Forelimb muscle (tissue), 1 donor: ENCODE measurements around the gene STYX. TPM values are rescaled to one million over a fixed set of nuclear protein-coding genes. Genes with fewer than 3 reads are reported as not detected.
A peak's percentile ranks its signal among the peaks of the same experiment; 100 is the strongest.

Source experiments
- DNase-seq: peaks from one replicate; pipeline ENCODE4 v3.0.0-alpha.2; 2013; ENCODE audit warnings: low read depth
- polyA plus RNA-seq: library from polyadenylated mRNA; unstranded; fragments of 120-200 nt; gene quantifications from one replicate; pipeline ENCODE4 v1.2.1, GENCODE V29; 2013; ENCODE audit not compliant: insufficient read length

The STYX gene, protein sequence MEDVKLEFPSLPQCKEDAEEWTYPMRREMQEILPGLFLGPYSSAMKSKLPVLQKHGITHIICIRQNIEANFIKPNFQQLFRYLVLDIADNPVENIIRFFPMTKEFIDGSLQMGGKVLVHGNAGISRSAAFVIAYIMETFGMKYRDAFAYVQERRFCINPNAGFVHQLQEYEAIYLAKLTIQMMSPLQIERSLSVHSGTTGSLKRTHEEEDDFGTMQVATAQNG
- 14.2 TPM for polyA plus RNA-seq

DNA sequence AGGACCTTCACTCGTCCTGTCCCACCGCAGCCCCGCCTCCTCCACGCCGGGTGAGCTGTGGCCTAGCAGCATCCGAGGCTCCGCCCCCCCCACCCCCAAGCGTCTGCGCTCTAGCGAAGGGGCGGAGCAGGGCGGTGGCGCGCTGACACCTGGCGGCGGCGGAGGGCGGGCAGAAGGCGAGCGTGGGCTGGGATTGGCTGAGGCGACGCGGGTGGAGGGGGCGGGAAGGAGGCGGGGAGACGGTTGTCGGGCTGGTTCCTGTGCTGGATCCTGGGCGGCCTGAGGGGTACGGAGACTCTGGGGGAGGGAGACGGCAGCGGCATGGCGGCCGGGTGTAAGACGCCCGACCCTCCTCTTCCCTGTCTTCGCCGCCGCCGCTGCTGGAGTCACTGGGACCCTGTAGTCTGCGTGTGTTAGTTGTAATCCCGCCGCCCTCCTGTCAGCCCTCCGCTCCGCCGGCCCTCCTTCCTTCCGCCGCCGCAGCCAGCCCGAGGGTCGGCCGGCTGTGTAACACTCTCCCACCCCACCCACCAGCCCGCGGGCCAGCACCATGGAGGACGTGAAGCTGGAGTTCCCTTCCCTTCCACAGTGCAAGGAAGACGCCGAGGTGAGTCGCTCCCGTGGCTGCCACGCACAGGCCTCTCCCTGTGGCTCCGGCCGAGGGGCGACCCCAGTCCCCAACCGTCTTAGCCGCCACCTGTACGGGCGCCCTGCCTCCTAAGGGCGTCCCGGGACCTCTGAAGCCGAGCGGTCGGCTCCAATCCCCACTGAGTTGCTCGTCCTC is at the start of gene STYX:
Gene STYX, plus strand, starts transcription at position 242 of the 784 bp plus-strand sequence. Its CDS starts 309 bp downstream, at position 551.
- peak; percentile 79 for DNase-seq

DNA sequence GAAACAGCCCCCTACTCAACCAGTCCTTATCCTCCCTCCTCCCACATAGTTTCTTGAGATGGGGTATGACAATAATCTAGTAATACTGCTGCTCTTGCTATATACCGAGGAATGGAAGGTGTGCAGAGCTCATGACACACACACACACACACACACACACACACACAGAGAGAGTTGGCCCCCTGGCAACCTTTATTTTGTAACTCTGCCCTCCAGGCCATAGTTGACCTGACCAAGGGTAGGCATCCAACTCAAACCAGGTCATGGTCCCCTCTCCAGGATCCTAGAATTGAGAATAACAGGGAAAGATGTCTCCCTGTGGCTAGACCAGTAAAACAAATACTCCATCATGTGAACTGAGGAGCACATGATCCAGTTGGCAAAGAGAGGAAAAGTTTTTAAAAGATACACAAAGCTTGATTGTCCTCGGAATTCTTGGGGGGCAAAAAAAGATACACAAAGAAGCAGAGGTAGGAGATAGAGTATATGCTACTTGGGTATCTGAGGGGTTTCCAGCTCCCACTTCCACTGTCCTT is 45.9 kb upstream of the STYX start:
- no peak for DNase-seq

DNA sequence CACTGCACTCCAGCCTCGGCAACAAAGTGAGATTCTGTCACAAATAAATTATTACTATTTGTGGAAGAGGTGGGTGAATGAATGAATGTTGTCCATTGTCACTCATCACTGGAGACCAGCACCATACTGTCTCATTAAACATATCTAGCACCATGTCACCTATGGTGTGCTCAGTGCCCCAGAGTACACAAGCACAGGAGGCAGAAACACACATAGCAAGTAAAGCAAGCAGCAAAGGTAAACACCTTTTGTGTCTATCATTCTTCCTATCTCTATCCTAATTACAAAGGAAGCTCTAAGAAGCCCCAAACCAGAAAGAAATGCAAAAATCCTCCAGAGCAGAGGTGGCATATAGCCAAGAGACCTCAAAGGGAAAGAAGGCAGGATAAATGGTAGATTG is 43.8 kb upstream of the STYX start:
- no peak for DNase-seq

DNA sequence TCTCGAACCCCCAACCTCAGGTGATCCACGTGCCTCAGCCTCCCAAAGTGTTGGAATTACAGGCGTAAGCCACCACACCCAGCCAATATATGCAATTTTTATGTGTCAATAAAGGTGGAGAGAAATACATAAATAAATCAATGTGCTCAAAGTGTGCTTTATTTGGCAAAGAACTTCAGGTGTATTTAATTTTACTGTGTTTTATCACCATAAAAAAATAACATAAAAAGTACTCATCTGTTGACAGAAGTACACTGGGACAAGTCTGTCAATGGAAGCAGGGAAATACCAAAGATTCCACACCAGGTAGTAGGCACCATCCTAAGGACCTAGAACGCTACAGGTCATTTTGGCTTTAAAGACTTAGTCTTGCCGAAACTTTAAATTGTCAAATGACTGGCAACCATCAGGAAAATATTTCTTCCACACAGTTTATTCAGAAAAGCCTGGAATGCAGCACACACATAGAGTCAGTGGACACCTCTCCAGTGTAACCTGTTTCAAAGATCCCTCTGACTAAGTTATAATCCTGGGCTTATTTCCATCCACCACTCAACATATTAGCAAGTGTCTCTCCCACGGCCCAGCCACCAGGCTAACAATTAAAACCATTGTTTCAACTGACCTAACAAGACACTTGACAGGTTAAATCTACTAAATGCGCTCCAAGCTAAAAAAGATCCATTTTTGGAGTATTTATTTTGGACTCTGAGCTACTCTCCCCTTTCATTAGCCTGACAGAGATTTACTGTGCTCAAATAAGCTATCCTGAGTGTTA is 38.8 kb upstream of the STYX start:
- DNase-seq, result no peak

DNA sequence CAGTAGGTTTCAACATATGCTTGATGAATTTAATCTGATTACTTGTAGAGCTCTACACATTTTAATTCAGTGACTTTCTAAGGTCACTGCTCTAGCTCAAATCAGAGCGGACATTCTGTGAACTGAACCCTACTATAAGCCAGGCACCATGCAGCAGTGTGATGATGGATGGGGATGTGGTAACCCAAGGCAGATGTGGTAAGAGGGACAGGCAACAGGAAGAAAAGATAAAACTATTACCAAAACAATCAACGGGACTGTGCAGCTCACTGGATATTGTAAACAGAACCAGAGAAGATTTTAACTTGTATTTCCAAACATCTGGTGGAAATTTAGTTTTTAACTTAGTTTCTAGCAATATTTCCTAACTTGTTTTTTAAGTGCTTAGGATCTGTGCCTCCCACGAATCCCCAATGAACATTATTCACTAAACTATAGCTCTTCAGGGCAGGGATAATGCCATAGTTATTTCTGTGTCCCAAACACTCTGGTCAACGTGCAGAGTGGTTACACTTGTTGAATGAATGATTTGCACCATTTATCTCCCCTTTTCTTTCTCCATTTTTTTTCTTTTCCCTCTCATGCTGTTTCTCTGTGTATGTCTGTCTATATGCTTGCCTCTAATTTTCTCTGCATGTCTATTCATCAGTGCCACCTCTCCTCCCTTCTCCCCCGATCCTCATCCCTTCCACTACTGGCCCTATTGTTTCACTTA is 37.6 kb upstream of the STYX start:
- no peak for DNase-seq

DNA sequence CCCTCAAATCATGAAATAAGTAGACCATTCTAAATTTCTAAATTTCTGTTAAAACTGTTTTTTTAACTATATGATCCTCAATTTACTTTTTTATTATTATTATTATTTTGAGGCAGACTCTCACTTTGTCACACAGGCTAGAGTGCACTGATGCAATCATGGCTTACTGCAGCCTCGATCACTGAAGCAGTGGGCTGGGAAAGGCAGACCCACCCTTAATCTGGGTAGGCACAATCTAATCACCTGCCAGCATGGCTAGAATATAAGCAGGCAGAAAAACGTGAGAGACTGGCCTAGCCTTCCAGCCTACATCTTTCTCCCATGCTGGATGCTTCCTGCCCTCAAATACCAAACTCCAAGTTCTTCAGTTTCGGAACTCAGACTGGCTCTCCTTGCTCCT is 36.9 kb upstream of the STYX start:
- no peak for DNase-seq

DNA sequence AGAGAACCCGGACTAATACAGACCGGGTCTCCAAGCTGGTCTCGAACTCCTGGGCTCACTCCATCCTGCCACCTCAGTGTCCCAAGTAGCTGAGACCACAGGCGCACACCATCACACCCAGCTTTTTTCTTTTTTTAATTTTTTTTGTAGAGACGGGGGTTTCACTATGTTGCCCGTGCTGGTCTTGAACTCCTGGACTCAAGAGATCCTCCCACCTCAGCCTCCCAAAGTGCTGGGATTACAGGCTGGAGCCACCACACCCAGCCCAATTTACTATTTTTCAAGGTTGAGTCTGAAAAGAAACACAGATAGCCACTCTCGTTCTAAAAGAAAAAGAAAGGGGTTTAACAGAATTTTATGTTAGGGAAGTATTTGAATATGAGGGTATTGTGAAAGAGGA is 36.4 kb upstream of the STYX start:
- no peak for DNase-seq

DNA sequence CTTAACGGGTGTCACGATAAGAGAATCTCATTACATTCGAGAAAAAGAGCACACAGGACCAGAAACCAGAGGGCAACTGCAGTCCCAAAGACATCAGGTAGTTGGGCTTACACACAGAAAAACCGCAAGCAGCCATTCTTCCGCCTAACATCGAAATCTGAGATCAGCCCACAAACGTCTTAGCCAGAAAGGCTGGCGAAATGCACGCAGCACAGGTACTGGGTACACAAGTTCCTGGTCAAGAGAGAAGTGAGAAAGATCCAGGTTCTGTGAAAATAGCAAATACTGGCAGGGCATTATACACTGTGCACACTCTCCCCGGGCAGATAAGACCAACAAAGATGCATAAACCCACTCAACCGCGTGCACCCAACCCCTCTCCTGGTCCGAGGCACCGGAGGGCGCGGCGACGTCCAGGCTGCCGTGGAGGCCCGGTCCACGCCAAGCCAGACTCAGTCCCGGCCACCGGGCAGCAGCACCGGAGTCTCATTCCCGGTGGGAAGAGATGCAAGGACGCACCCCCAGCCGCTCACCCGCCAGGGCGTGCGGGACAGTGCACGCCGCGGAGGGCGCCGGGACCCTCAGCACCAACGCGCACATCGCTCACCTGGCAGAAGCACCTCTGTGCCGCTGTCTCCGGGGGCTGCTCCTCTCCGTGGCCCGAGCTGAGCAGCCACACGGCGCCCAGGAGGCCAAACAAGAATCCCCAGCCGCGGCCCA is 35.0 kb upstream of the STYX start:
- no peak for DNase-seq

DNA sequence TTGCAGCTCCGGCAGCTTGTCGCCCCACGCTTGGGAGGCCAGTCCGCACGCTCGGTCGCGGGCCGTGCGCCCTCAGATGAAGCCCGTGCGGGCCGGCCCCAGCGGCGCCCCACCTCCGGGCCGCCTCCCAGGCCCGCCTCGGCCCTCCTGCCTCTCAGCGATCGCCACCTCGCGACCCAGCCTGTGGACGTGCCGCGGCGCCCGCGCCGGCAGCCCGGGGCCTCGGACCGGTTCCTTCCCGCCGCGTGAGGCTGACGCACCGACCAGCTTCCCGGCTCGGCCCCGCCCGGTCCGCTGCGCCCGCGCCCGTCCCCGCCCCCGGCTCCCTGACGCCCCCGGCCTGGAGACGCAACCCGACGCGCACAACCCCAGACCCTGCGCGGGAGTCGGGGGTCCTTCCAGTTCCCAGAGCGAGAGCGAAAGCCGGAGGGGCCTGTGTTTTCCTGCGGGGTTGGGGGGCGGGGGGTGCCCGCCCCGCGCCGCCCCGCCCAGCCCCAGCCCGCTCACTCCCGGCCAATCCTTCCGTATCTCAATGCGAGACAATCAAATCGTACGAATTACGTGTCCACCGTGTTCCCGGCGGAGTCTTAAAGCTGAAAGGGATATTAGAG is 34.4 kb upstream of the STYX start, which contains the start of gene ERO1A:
Gene ERO1A, minus strand, starts transcription at position 78 of the 611 bp plus-strand sequence. Its CDS starts 77 bp downstream, at position 1.
- DNase-seq, result peak; percentile 60

DNA sequence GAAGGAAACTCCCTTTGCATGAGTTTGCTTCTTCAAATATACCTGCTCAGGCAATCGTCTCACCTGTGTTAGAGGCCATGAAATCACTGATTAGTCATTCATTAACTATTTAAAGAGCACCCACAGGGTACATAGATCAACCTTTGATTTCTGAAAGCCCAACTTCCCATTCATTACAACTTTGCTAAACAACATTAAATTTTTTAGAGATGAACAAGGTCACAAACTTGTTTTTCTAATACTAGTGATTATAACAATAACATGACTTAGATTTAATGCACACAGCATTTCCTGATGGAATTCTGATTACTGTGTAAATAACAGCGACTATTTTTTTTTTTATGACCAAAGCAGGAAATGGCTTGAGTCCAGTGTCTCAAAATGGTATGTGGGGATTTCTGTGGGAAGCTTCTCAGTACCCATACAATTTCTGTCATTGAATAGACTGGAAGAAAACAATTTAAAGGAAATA is 29.2 kb upstream of the STYX start:
- DNase-seq, result no peak

DNA sequence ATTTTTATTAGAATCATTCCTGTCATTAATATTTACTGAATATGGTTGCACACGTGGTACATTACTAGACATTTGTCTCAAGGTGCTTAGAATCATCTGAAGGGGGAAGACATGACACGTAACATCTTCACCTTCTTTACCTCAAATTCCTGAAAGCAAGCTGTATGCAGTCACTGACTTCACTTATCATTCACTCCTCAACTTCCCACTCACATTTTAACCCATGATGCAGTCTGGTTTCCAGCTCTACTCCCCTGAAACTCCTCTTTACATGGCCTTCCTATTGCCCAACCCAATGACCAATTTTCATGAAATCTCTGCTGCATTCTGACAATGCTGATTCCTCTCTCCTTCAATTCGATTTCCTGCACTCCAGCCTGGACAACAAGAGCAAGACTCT is 28.7 kb upstream of the STYX start:
- no peak for DNase-seq

DNA sequence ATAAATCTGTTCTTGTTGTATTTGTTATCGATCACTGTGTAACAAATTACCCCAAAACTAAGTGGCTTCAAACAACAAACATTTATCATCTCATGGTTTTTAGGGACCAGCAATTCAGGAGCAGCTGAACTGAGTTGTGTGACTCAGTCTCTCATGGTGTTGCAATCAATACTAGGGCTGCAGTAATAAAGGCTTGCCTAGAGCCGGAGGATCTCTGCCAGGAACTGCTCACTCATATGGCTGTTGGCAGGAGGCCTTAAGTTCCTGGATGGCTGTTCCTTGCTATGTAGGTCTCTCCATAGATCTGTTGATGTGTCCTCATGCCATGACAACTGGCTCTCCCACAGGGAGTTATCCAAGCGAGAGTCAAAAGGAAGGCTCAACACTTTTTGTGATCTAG is 26.7 kb upstream of the STYX start:
- no peak for DNase-seq

DNA sequence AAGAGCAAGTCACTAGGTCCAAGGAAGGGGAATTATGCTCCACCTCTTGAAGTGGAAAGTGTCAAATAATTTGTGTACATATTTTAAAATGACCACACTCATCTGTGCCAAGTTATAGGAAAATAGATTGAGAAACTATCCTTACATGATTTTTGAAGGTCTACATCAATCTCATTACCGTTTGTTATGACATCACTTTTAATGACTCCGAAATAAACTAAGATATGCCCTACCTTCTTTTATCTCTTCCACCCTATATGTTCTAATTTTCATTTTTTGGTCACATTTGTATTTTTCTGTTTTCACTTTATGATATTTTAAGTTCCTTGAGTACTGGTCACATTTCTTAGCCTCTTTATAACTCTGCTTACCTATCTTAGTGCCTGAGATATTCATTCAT is 26.3 kb upstream of the STYX start:
- no peak for DNase-seq

DNA sequence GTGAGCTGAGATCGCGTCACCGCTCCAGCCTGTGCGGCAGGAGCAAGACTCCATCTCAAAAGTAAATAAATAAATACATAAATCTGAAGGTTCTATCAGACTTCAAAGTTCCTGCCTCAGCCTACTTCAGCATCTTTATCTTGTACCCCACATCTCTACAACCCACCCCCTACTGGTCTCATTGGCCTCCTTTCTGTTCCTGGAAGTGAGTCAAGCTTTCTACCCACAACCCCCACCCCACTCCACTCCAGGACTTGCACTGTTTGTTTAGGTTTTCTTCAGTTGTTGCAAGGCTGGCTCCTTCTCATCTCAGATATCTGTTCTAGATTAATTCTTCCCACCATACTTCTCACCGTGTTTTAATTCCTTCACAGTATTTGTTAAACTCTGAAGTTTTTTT is 23.7 kb upstream of the STYX start:
- DNase-seq, result no peak

DNA sequence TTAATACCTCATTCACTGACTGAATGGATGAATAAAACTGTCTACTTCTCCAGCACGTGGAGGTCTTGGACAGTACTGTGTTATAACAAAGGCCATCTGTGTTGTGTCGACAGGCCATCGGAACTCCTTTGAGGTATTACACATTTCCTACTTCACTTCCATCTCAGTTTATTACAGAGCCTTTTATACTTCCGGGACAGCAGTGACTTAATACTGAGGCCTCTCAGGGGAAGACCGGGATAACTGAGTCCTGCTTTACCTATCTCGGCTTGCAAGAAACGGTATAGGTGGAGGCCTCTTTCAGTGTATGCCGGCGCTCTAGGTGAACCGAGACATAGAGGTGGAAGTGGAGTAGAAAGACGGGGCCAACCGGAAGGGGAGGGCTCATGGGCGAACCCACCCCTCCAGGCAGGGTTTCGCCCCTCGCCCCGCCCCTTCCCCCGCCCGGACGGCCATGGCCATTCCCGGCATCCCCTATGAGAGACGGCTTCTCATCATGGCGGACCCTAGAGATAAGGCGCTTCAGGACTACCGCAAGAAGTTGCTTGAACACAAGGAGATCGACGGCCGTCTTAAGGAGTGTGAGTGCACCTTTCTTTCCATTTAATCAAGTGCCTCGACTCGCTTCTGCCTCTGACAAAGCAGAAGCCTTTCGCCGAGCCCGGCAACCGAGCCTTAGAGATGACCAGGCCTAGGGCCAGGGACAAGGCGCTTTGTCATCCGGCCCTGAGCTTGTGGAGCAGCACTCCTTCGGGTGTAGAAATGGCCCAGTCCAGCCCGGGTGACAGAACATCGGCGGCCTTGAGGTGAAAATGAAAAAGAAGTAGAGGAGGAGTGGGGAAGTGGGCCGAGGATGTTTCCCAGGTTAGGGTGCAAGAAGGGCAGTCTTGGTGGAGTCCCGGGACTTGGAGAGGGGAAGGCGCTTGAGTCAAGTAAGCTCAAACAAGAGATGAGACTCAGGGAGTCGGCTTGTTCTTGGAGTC is 23.0 kb upstream of the STYX start, which contains the start of gene PSMC6:
Gene PSMC6, plus strand, starts transcription at position 477 of the 983 bp plus-strand sequence. Its CDS starts 20 bp downstream, at position 497.
- DNase-seq, result peak; percentile 73

DNA sequence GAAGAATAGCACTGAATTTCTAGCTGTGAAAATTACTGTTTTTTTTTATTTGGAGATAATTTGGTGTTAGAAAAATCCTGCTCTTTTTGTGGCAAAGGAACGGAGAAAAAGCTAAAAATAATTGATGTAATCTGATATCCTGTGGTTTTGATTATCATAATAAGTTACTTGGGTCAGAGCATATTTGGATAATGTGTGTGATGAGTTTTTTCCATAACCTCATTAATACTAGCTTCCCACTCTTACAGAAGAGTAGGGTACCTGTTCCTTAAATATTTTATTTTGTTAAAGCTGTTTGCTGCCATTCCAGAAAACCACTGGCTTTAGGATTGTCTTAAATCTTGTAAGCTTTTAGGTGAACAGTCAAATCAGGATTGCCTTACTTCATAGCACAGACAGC is 18.3 kb upstream of the STYX start:
- DNase-seq, result no peak

DNA sequence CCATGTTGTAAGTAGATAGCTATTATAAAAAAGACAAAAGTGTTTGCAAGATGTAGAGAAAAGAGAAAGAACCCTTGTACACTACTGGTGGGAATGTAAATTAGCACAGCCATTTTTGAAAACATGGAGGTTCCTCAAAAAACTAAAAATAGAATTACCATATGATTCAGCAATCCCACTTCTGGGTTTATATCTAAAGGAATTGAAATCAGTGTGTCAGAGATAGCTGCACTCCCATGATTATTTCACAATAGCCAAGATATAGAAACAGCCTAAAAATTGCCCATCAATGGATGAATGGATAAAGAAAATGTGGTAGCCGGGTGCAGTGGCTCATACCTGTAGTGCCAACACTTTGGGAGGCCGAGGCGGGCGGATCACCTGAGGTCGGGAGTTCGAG is 13.8 kb upstream of the STYX start:
- no peak for DNase-seq

DNA sequence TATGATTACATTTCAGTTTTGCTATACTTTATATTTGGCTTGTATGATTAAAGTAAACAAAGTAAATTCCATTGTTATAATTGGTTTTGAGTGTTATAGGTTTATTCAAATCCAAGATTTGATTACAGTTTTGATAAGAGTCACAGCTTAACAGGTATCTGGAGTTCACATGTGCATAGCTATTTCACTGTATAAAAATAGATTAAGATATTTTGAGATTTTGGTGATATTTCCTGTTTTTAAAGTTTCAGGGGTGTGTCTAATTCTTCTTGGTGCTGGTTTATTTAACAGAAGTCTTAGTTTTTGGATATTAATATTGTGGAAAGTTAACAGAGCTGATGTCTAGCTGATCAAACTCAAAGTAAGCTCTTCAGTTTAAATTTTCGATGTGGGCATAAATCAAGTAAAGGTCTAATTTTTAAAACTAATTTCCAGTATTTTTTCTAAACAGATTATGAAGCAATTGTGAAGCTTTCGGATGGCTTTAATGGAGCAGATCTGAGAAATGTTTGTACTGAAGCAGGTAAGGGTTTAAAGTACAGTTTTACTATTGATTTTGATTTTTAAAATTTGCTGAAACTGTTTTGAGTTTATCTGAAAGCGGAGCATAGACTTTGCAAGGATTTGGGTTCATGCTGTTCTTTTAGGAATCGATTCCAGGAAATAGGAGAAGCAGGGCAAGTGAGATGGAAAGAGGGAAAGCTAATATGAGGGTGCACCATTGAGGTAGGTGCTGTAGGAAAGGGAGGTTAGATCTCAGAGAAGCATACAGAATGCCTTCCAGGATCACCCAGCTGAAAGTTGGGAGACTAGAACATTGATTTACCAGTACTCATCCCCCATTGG is 6.2 kb upstream of the STYX start:
- DNase-seq, result no peak
